ENCODE measurements around the gene SHF.

GRCh38 chr15:45177285-45177684 is 10.5 kb downstream of the SHF start:
- TF ChIP-seq CTCF (IDR thresholded peaks at IDR 0.05; ENCODE audit: extremely low read depth in 1 of 2, insufficient read depth in 1 of 2, low read depth in 1 of 2, low read length in 2 of 2): no peak
- TF ChIP-seq POLR2AphosphoS5 (IDR thresholded peaks at IDR 0.05; ENCODE audit: insufficient read depth, low read depth, low read length): no peak
- TF ChIP-seq POLR2A (IDR thresholded peaks at IDR 0.05; ENCODE audit: low read depth, low read length): no peak
- no peak for TF ChIP-seq MYC (IDR thresholded peaks at IDR 0.05; ENCODE audit: low read depth, low read length)
- TF ChIP-seq MAX (IDR thresholded peaks at IDR 0.05; ENCODE audit: insufficient read depth, insufficient read length): no peak

All from endothelial cell of umbilical vein (primary cell).